AG04449 (cell line): ENCODE results near the gene MED13L.
A peak's percentile ranks its signal among the peaks of the same experiment; 100 is the strongest.

Experiments
- CTCF ChIA-PET: fragments of 350-600 bp; formaldehyde crosslinking; extraction: SDS; loops from one replicate; lab custom pipeline; 2021; ENCODE audit warnings: antibody characterized with exemption; lab: Yijun Ruan, JAX
- POLR2A ChIA-PET: fragments of 400-600, 350-600 bp; formaldehyde crosslinking; extraction: SDS; loops from one replicate; lab custom pipeline; 2020; ENCODE audit warnings: antibody characterized with exemption, inconsistent platforms; lab: Yijun Ruan, JAX
- DNase-seq: peaks from one replicate; pipeline ENCODE4 v3.0.0-alpha.2; 2010; ENCODE audit warnings: low read depth, low spot score
- H3K4me3 ChIP-seq: 2 replicates; pipeline ENCODE4 v1.5.1; 2011; ENCODE audit warnings: low read depth, mild to moderate bottlenecking, control low read depth, low read length
- CTCF ChIP-seq: IDR thresholded peaks from one replicate; pipeline ENCODE4 v1.5.1; 2011; ENCODE audit warnings: mild to moderate bottlenecking, moderate library complexity, low read length, control low read depth, inconsistent platforms; ENCODE audit not compliant: insufficient read depth; ENCODE audit errors: missing control alignments

MED13L gene

GRCh38 chr12:116123451-116124258 lies 153.8 kb downstream of the MED13L start:
- DNase-seq = no peak
- no peak for TF ChIP-seq CTCF
- POLR2A ChIA-PET = no interaction called here
- peak overlapping the region; percentile 34 for H3K4me3 ChIP-seq
- CTCF ChIA-PET = interaction anchor here (1.4 kb wide), 1 partner anchor 11 kb away, joined by 3 read pairs; no protein-coding TSS in a partner anchor

GRCh38 chr12:116122628-116123027 lies 154.9 kb downstream of the MED13L start:
- DNase-seq = no peak
- H3K4me3 ChIP-seq = no peak overlapping the region
- CTCF ChIA-PET = interaction anchor here (1.4 kb wide), 1 partner anchor 10 kb away, joined by 3 read pairs; no protein-coding TSS in a partner anchor
- TF ChIP-seq CTCF = no peak
- POLR2A ChIA-PET = no interaction called here

- TF ChIP-seq CTCF = no peak
- H3K4me3 ChIP-seq = no peak overlapping the region
- POLR2A ChIA-PET = interaction anchor here (0.6 kb wide), 1 partner anchor 230 kb away, joined by 3 read pairs; no protein-coding TSS in a partner anchor
- DNase-seq = no peak
- CTCF ChIA-PET = interaction anchor here (0.7 to 1.3 kb wide), 3 partner anchors 9 to 124 kb away, joined by 3 to 4 read pairs (median 3); no protein-coding TSS in a partner anchor
These were observed 156.0 kb downstream of the MED13L start for GRCh38 chr12:116121453-116121871.

GRCh38 chr12:116116650-116117424 lies 160.7 kb downstream of the MED13L start:
- CTCF ChIA-PET = no interaction called here
- POLR2A ChIA-PET = no interaction called here
- H3K4me3 ChIP-seq = no peak overlapping the region
- no peak for DNase-seq
- no peak for TF ChIP-seq CTCF

- CTCF ChIA-PET = interaction anchor here (0.7 kb wide), 1 partner anchor 9 kb away, joined by 3 read pairs; no protein-coding TSS in a partner anchor
- no peak for TF ChIP-seq CTCF
- no peak for DNase-seq
- no peak overlapping the region for H3K4me3 ChIP-seq
- POLR2A ChIA-PET = no interaction called here
These were observed 163.9 kb downstream of the MED13L start for GRCh38 chr12:116113398-116114130.
